Brain microvascular endothelial cell (primary cell): ENCODE measurements around the gene CREB1.

Experiments used
- DNase-seq: peaks from one replicate; pipeline ENCODE4 v3.0.0-alpha.2; 2020
- H3K27ac ChIP-seq: fragments of 250-450 bp; sonication (Bioruptor Pico); 2 replicates; pipeline ENCODE4 v1.5.1; 2020; ENCODE audit warnings: mild to moderate bottlenecking, moderate library complexity
- H3K27me3 ChIP-seq: fragments of 250-450 bp; sonication (Bioruptor Pico); replicated peaks from 2 replicates; pipeline ENCODE4 v1.5.1; 2020; ENCODE audit warnings: mild to moderate bottlenecking
- H3K36me3 ChIP-seq: fragments of 250-450 bp; sonication (Bioruptor Pico); replicated peaks from 2 replicates; pipeline ENCODE4 v1.5.1; 2020; ENCODE audit warnings: mild to moderate bottlenecking
- H3K4me3 ChIP-seq: 2 replicates; pipeline ENCODE4 v1.5.1; 2011; ENCODE audit warnings: low read depth, mild to moderate bottlenecking, control low read depth, low read length, moderate library complexity
- CTCF ChIP-seq: IDR thresholded peaks from 2 replicates; pipeline ENCODE4 v1.5.1; 2011; ENCODE audit warnings: low read depth, mild to moderate bottlenecking, moderate library complexity, low read length, control low read depth, inconsistent platforms; ENCODE audit errors: missing control alignments
- in situ Hi-C: cut with HindIII; loops from 2 replicates; pipeline ENCODE4 v1.10.0; 2017; ENCODE audit warnings: low sequenced_read_pairs, low pct_ligation_motif_present

The CREB1 gene

GRCh38 chr2:207483477-207483876, 46.3 kb upstream of the CREB1 start:
- in situ Hi-C loops = no loop called here
- no peak overlapping the region for H3K4me3 ChIP-seq
- H3K27me3 ChIP-seq = no peaks in the 10 kb centered on the region
- H3K27ac ChIP-seq = peak overlapping the region; percentile 56
- TF ChIP-seq CTCF = no peak
- DNase-seq = peak; percentile 65
- H3K36me3 ChIP-seq = no peaks in the 10 kb centered on the region

- Histone ChIP-seq H3K4me3 (no peak overlapping the region), H3K27me3 (no peaks in the 10 kb centered on the region), H3K36me3 (no peaks in the 10 kb centered on the region), H3K27ac (no peak overlapping the region)
- in situ Hi-C loops = no loop called here
- no peak for DNase-seq
- no peak for TF ChIP-seq CTCF
Observed at GRCh38 chr2:207484444-207485391, 45.0 kb upstream of the CREB1 start.

GRCh38 chr2:207487650-207488311, 42.0 kb upstream of the CREB1 start:
- DNase-seq = peak; percentile 90
- TF ChIP-seq CTCF = peak; percentile 71
- Histone ChIP-seq H3K36me3 (no peaks in the 10 kb centered on the region), H3K27ac (peak overlapping the region; percentile 77), H3K27me3 (no peaks in the 10 kb centered on the region), H3K4me3 (no peak overlapping the region)
- in situ Hi-C loops = no loop called here

- no peak for DNase-seq
- Histone ChIP-seq H3K27me3 (no peaks in the 10 kb centered on the region), H3K27ac (no peak overlapping the region), H3K36me3 (no peaks in the 10 kb centered on the region), H3K4me3 (no peak overlapping the region)
- in situ Hi-C loops = no loop called here
- TF ChIP-seq CTCF = no peak
Observed at GRCh38 chr2:207489251-207489650, 40.5 kb upstream of the CREB1 start.

- H3K27ac ChIP-seq = no peak overlapping the region
Observed at GRCh38 chr2:207490441-207490840, 39.3 kb upstream of the CREB1 start.

More at GRCh38 chr2:207490441-207490840, 39.3 kb upstream of the CREB1 start:
- Histone ChIP-seq H3K4me3 (no peak overlapping the region), H3K27me3 (no peaks in the 10 kb centered on the region), H3K36me3 (no peaks in the 10 kb centered on the region)
- no peak for DNase-seq
- in situ Hi-C loops = no loop called here
- no peak for TF ChIP-seq CTCF
